GM12878 (cell line): ENCODE measurements around the gene CLIC3. TPM values are rescaled to one million over a fixed set of nuclear protein-coding genes. Genes with fewer than 3 reads are reported as not detected.

Source experiments
- ATAC-seq: fragments of 200-7000 bp; cut with Tn5 transposase; 3 replicates; pipeline ENCODE4 v1.9.1; 2020; ENCODE audit warnings: mild to moderate bottlenecking, moderate library complexity
- BruUV-seq: library from RNA; stranded (reverse); fragments of 400-500 nt; replicated peaks from 2 replicates; lab custom pipeline; 2021; lab: Mats Ljungman, UMichigan
- CTCF ChIA-PET: fragments of 300-600 bp; sonication (Branson Sonifier 250); formaldehyde crosslinking; extraction: SDS; loops from one replicate; lab custom pipeline; 2021; ENCODE audit warnings: inconsistent platforms; lab: Yijun Ruan, JAX
- POLR2A ChIA-PET: fragments of 350-600 bp; formaldehyde crosslinking; extraction: SDS; loops from one replicate; lab custom pipeline; 2021; ENCODE audit warnings: inconsistent platforms; lab: Charles Lee
- RAD21 ChIA-PET: fragments of 300-600 bp; sonication (Branson Sonifier 250); formaldehyde crosslinking; loops from one replicate; lab custom pipeline; 2023; ENCODE audit warnings: antibody characterized with exemption; ENCODE audit not compliant: unreplicated experiment; lab: Charles Lee
- SMC1A ChIA-PET: fragments of 300-600 bp; sonication (Branson Sonifier 250); formaldehyde crosslinking; loops from one replicate; lab custom pipeline; 2023; ENCODE audit not compliant: unreplicated experiment, uncharacterized antibody; lab: Charles Lee
- DNase-seq: peaks from one replicate; pipeline ENCODE4 v3.0.0-alpha.2; 2011; ENCODE audit warnings: low read depth, low spot score
- FAIRE-seq: peaks from 3 replicates; lab custom pipeline; 2011; peaks lifted over from hg19 to GRCh38; lab: Jason Lieb, UNC
- H2AFZ ChIP-seq: 2 replicates; pipeline ENCODE4 v1.6.0; 2011; ENCODE audit warnings: low read depth, low read length, control low read depth; ENCODE audit not compliant: control insufficient read depth
- H3K27ac ChIP-seq: 2 replicates; pipeline ENCODE4 v1.5.1; 2011; ENCODE audit warnings: control low read depth; ENCODE audit not compliant: control insufficient read depth, insufficient read depth
- H3K27me3 ChIP-seq, 2 experiments: replicated peaks in 1 of 2; 2 replicates each; pipeline versions ENCODE4 v1.6.0 to v1.6.1; 2011; ENCODE audit warnings: low read length in 1 of 2; ENCODE audit not compliant: control insufficient read depth in 2 of 2, insufficient read depth in 2 of 2
- H3K36me3 ChIP-seq, 2 experiments: 2 replicates each; pipeline ENCODE4 v1.5.1; 2011; ENCODE audit warnings: low read length in 1 of 2; ENCODE audit not compliant: control insufficient read depth in 2 of 2, insufficient read depth in 2 of 2
- H3K4me1 ChIP-seq: 2 replicates; pipeline ENCODE4 v1.6.1; 2011; ENCODE audit warnings: mild to moderate bottlenecking, low read length, moderate library complexity, mixed read lengths; ENCODE audit not compliant: control insufficient read depth, insufficient read depth
- H3K4me2 ChIP-seq: 2 replicates; pipeline ENCODE4 v1.6.0; 2011; ENCODE audit warnings: control low read depth; ENCODE audit not compliant: control insufficient read depth, insufficient read depth
- H3K4me3 ChIP-seq: fragments of 200-600 bp; sonication (generic); 2 replicates; pipeline ENCODE4 v1.5.1; 2016
- H3K79me2 ChIP-seq: 2 replicates; pipeline ENCODE4 v1.6.0; 2011; ENCODE audit warnings: low read length; ENCODE audit not compliant: control insufficient read depth, insufficient read depth
- H3K9ac ChIP-seq: 2 replicates; pipeline ENCODE4 v1.8.0; 2011; ENCODE audit warnings: low read length, control low read depth, mixed read lengths; ENCODE audit not compliant: control insufficient read depth, insufficient read depth
- H3K9me3 ChIP-seq: replicated peaks from 3 replicates; pipeline ENCODE4 v1.5.1; 2011; ENCODE audit warnings: mild to moderate bottlenecking, low read length; ENCODE audit not compliant: control insufficient read depth, insufficient read depth
- H4K20me1 ChIP-seq: 2 replicates; pipeline ENCODE4 v1.6.0; 2011; ENCODE audit not compliant: control insufficient read depth, insufficient read depth
- BRCA1 ChIP-seq: IDR thresholded peaks from 2 replicates; pipeline ENCODE4 v1.6.1; 2011; ENCODE audit warnings: low read depth, low read length, improper control_type of control experiment
- CBFB ChIP-seq: IDR thresholded peaks from 2 replicates; pipeline ENCODE4 v1.6.1; 2016; ENCODE audit warnings: antibody characterized with exemption, low read depth
- CBX5 ChIP-seq: sonication (generic); IDR thresholded peaks from 2 replicates; pipeline ENCODE4 v1.6.1; 2016; ENCODE audit warnings: low read depth, moderate library complexity, mild to moderate bottlenecking, inconsistent platforms
- CREM ChIP-seq: IDR thresholded peaks from 2 replicates; pipeline ENCODE4 v1.6.1; 2014; ENCODE audit warnings: antibody characterized with exemption, low read depth
- EGR1 ChIP-seq, 2 experiments: IDR thresholded peaks; 1 replicate in 1 of 2; 2 replicates in 1 of 2; pipeline ENCODE4 v1.6.1; 2011 to 2012; ENCODE audit warnings: low read depth in 2 of 2, low read length in 2 of 2, borderline replicate concordance in 1 of 2, mild to moderate bottlenecking in 1 of 2, moderate library complexity in 1 of 2
- GATAD2B ChIP-seq: fragments of 450-650 bp; conservative IDR thresholded peaks from 2 replicates; pipeline ENCODE4 v1.6.1; 2017; ENCODE audit warnings: low read depth, mild to moderate bottlenecking, moderate library complexity
- HDGF ChIP-seq: fragments of 450-650 bp; IDR thresholded peaks from 2 replicates; pipeline ENCODE4 v1.6.1; 2016; ENCODE audit warnings: antibody characterized with exemption
- JUND ChIP-seq: IDR thresholded peaks from 2 replicates; pipeline ENCODE4 v1.6.1; 2012; ENCODE audit warnings: low read depth, mild to moderate bottlenecking, low read length, improper control_type of control experiment, moderate library complexity
- KAT2A ChIP-seq: conservative IDR thresholded peaks from 2 replicates; pipeline ENCODE4 v1.6.1; 2011; ENCODE audit warnings: low read depth, low read length; ENCODE audit not compliant: control insufficient read depth
- POLR2AphosphoS5 ChIP-seq: IDR thresholded peaks from 2 replicates; pipeline ENCODE4 v1.6.1; 2011; ENCODE audit warnings: mild to moderate bottlenecking, low read length, inconsistent platforms
- RAD21 ChIP-seq: IDR thresholded peaks from 2 replicates; pipeline ENCODE4 v1.6.1; 2011; ENCODE audit warnings: mild to moderate bottlenecking, low read depth, low read length, moderate library complexity; ENCODE audit not compliant: insufficient read depth
- SMAD5 ChIP-seq: IDR thresholded peaks from 2 replicates; pipeline ENCODE4 v1.6.1; 2016; ENCODE audit warnings: antibody characterized with exemption, low read depth
- STAT3 ChIP-seq: IDR thresholded peaks from 2 replicates; pipeline ENCODE4 v1.6.1; 2011; ENCODE audit warnings: low read depth, low read length, improper control_type of control experiment
- TARDBP ChIP-seq: IDR thresholded peaks from 2 replicates; pipeline ENCODE4 v1.6.1; 2016; ENCODE audit warnings: borderline replicate concordance
- ZNF207 ChIP-seq: fragments of 450-650 bp; IDR thresholded peaks from 2 replicates; pipeline ENCODE4 v1.6.1; 2014; ENCODE audit warnings: antibody characterized with exemption, mild to moderate bottlenecking, borderline replicate concordance
- ZNF24 ChIP-seq: fragments of 450-650 bp; IDR thresholded peaks from 2 replicates; pipeline ENCODE4 v1.6.1; 2017; ENCODE audit warnings: antibody characterized with exemption, mild to moderate bottlenecking
- WGBS: methylation state at CpG from one replicate; pipeline ENCODE4 v1.1.6; 2016; ENCODE audit warnings: low lambda C conversion rate; ENCODE audit not compliant: insufficient replicate concordance, insufficient coverage; ENCODE audit errors: missing lambda C conversion rate; 5-methylcytosine and 5-hydroxymethylcytosine counted together
- in situ Hi-C: fragments of 300-500 bp; cut with MboI; formaldehyde crosslinking; loops from 9 replicates; pipeline ENCODE4 v1.14.3; 2018; ENCODE audit warnings: mixed read lengths
- intact Hi-C: fragments of 100-400 bp; cut with micrococcal nuclease; formaldehyde crosslinking; loops from one replicate; pipeline ENCODE4 v1.14.2; 2022; ENCODE audit not compliant: unreplicated experiment
- polyA plus RNA-seq, 11 experiments: library from polyadenylated mRNA; depleted of rRNA in 4 of 11; unstranded in 6 of 11; stranded (reverse) in 5 of 11; fragments of >200 nt; fragmentation: Nextera tagmentation in 4 of 11; fragmentation: Illumina TruSeq in 1 of 11; extraction: Ambion mirVana in 4 of 11; extraction: Trizol in 1 of 11; gene quantifications; 1 replicate in 1 of 11; 2 replicates in 10 of 11; pipeline versions ENCODE4 v1.2.1 to v1.2.3, GENCODE V29; 2011 to 2016; ENCODE audit warnings: inconsistent platforms in 2 of 11, missing spikeins in 2 of 11, low read depth in 1 of 11
- total RNA-seq, 4 experiments: library from RNA; depleted of rRNA in 3 of 4; stranded (reverse); fragments of >200 nt in 3 of 4; fragmentation: Illumina TruSeq in 1 of 4; extraction: Trizol in 1 of 4; gene quantifications; 2 replicates each; pipeline versions ENCODE4 v1.2.1 to v1.2.3, GENCODE V29; 2013 to 2021
- TF ChIP-seq, protein P1 (sequence below): fragments of 450-650 bp; IDR thresholded peaks from 2 replicates; pipeline ENCODE4 v1.6.1; 2016; ENCODE audit warnings: mild to moderate bottlenecking

Gene CLIC3
- total and polyA plus RNA-seq, 10 of the 15 experiments (the other 5 are each of a cell fraction or from before 2014, with no cell fraction given): 0.31 TPM; not detected in 9

- no TSS peak for BruUV-seq
- no peaks in the 10 kb centered on the region for H3K9me3 ChIP-seq
- H4K20me1 ChIP-seq: peaks cover 3% of the 10 kb centered on the region; the same call in 1 of the 2 replicates
- 78% methylated on average over 37 of the region's 41 CpGs for WGBS
- intact Hi-C loops: no loop called here
- POLR2A ChIA-PET: no interaction called here
- no peak overlapping the region for H3K4me2 ChIP-seq
- no peak overlapping the region for H2AFZ ChIP-seq
- H3K36me3 ChIP-seq: no peaks in the 10 kb centered on the region
- RAD21 ChIA-PET: no interaction called here
- in situ Hi-C loops: no loop called here
- no peak for TF ChIP-seq KAT2A
- no peak for TF ChIP-seq CBX5
- TF ChIP-seq GATAD2B: no peak
- no peak for TF ChIP-seq ZNF24
- no peak for TF ChIP-seq SMAD5
- TF ChIP-seq STAT3: no peak
- no peak for TF ChIP-seq ZNF207
- TF ChIP-seq RAD21: no peak
- TF ChIP-seq POLR2AphosphoS5: no peak
- TF ChIP-seq, protein P1, sequence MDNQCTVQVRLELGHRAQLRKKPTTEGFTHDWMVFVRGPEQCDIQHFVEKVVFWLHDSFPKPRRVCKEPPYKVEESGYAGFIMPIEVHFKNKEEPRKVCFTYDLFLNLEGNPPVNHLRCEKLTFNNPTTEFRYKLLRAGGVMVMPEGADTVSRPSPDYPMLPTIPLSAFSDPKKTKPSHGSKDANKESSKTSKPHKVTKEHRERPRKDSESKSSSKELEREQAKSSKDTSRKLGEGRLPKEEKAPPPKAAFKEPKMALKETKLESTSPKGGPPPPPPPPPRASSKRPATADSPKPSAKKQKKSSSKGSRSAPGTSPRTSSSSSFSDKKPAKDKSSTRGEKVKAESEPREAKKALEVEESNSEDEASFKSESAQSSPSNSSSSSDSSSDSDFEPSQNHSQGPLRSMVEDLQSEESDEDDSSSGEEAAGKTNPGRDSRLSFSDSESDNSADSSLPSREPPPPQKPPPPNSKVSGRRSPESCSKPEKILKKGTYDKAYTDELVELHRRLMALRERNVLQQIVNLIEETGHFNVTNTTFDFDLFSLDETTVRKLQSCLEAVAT: no peak
- TF ChIP-seq HDGF: no peak
- TF ChIP-seq EGR1 (IDR thresholded peaks at IDR 0.05; ENCODE audit: borderline replicate concordance in 1 of 2, low read depth in 2 of 2, low read length in 2 of 2): no peak
- TF ChIP-seq TARDBP: no peak
- no peak for TF ChIP-seq BRCA1
- TF ChIP-seq CREM: no peak
- TF ChIP-seq CBFB: no peak
- no peak for TF ChIP-seq JUND
- TF ChIP-seq, all 136 proteins: peak for 0
- ATAC-seq: no peak
- peaks cover 0 to 4% of the 10 kb centered on the region in 2 experiments; a peak in 3 of 4 replicates for H3K27me3 ChIP-seq
- ChIA-PET CTCF (no interaction called here), SMC1A (no interaction called here)
- FAIRE-seq: no peak
- no peak overlapping the region for H3K9ac ChIP-seq
- DNase-seq: no peak
- H3K4me1 ChIP-seq: no peaks in the 10 kb centered on the region
- H3K27ac ChIP-seq: no peak overlapping the region
- H3K79me2 ChIP-seq: no peaks in the 10 kb centered on the region
- H3K4me3 ChIP-seq: no peak overlapping the region
Measured at GRCh38 chr9:136978865-136979544, 17.4 kb downstream of the CLIC3 start.
